ENCODE measurements around the gene DLG2. TPM values are rescaled to one million over a fixed set of nuclear protein-coding genes. Genes with fewer than 3 reads are reported as not detected.
A peak's percentile ranks its signal among the peaks of the same experiment; 100 is the strongest.

DLG2 gene
- total RNA-seq, 1 donor from 2014 or later = 5.1 TPM

- H3K9me3 Mint-ChIP-seq (ENCODE audit: unreplicated experiment) = no peaks in the 10 kb centered on the region
- no peaks in the 10 kb centered on the region for H3K36me3 Mint-ChIP-seq (ENCODE audit: low read depth, unreplicated experiment)
- no peak overlapping the region for H3K4me3 Mint-ChIP-seq (ENCODE audit: unreplicated experiment)
- no peaks in the 10 kb centered on the region for H3K27me3 Mint-ChIP-seq (ENCODE audit: unreplicated experiment)
- TF ChIP-seq CTCF (IDR thresholded peaks at IDR 0.05; ENCODE audit: unreplicated experiment) = no peak
- no peaks in the 10 kb centered on the region for H3K4me1 Mint-ChIP-seq (ENCODE audit: unreplicated experiment)
- no peak for DNase-seq (ENCODE audit: low spot score)
- H3K27ac Mint-ChIP-seq (ENCODE audit: unreplicated experiment) = no peak overlapping the region
Measured at GRCh38 chr11:84034484-84034883, 1592.7 kb downstream of the DLG2 start.

- Mint-ChIP-seq H3K36me3 (ENCODE audit: low read depth, unreplicated experiment) (no peaks in the 10 kb centered on the region), H3K27ac (ENCODE audit: unreplicated experiment) (no peak overlapping the region), H3K4me1 (ENCODE audit: unreplicated experiment) (peaks cover 16% of the 10 kb centered on the region), H3K27me3 (ENCODE audit: unreplicated experiment) (peaks cover 2% of the 10 kb centered on the region), H3K4me3 (ENCODE audit: unreplicated experiment) (no peak overlapping the region), H3K9me3 (ENCODE audit: unreplicated experiment) (no peaks in the 10 kb centered on the region)
- no peak for TF ChIP-seq CTCF (IDR thresholded peaks at IDR 0.05; ENCODE audit: unreplicated experiment)
- DNase-seq (ENCODE audit: low spot score) = no peak
Measured at GRCh38 chr11:84024266-84024665, 1602.9 kb downstream of the DLG2 start.

GRCh38 chr11:84022695-84023094, 1604.4 kb downstream of the DLG2 start:
- peak overlapping the region; percentile 82 for H3K27ac Mint-ChIP-seq (ENCODE audit: unreplicated experiment)
- peaks cover 16% of the 10 kb centered on the region for H3K4me1 Mint-ChIP-seq (ENCODE audit: unreplicated experiment)
- H3K4me3 Mint-ChIP-seq (ENCODE audit: unreplicated experiment) = no peak overlapping the region
- no peak for TF ChIP-seq CTCF (IDR thresholded peaks at IDR 0.05; ENCODE audit: unreplicated experiment)
- peaks cover 2% of the 10 kb centered on the region for H3K27me3 Mint-ChIP-seq (ENCODE audit: unreplicated experiment)
- H3K9me3 Mint-ChIP-seq (ENCODE audit: unreplicated experiment) = no peaks in the 10 kb centered on the region
- H3K36me3 Mint-ChIP-seq (ENCODE audit: low read depth, unreplicated experiment) = no peaks in the 10 kb centered on the region
- DNase-seq (ENCODE audit: low spot score) = no peak

- Mint-ChIP-seq H3K4me1 (ENCODE audit: unreplicated experiment) (peaks cover 16% of the 10 kb centered on the region), H3K27me3 (ENCODE audit: unreplicated experiment) (peaks cover 2% of the 10 kb centered on the region), H3K36me3 (ENCODE audit: low read depth, unreplicated experiment) (no peaks in the 10 kb centered on the region), H3K27ac (ENCODE audit: unreplicated experiment) (peak overlapping the region; percentile 82), H3K4me3 (ENCODE audit: unreplicated experiment) (no peak overlapping the region), H3K9me3 (ENCODE audit: unreplicated experiment) (no peaks in the 10 kb centered on the region)
- no peak for TF ChIP-seq CTCF (IDR thresholded peaks at IDR 0.05; ENCODE audit: unreplicated experiment)
- no peak for DNase-seq (ENCODE audit: low spot score)
Measured at GRCh38 chr11:84022201-84022600, 1604.9 kb downstream of the DLG2 start.

GRCh38 chr11:84021291-84021690, 1605.9 kb downstream of the DLG2 start:
- DNase-seq (ENCODE audit: low spot score) = no peak
- no peak overlapping the region for H3K4me3 Mint-ChIP-seq (ENCODE audit: unreplicated experiment)
- H3K9me3 Mint-ChIP-seq (ENCODE audit: unreplicated experiment) = no peaks in the 10 kb centered on the region
- peaks cover 16% of the 10 kb centered on the region for H3K4me1 Mint-ChIP-seq (ENCODE audit: unreplicated experiment)
- no peak for TF ChIP-seq CTCF (IDR thresholded peaks at IDR 0.05; ENCODE audit: unreplicated experiment)
- no peaks in the 10 kb centered on the region for H3K36me3 Mint-ChIP-seq (ENCODE audit: low read depth, unreplicated experiment)
- H3K27ac Mint-ChIP-seq (ENCODE audit: unreplicated experiment) = no peak overlapping the region
- peaks cover 2% of the 10 kb centered on the region for H3K27me3 Mint-ChIP-seq (ENCODE audit: unreplicated experiment)
